Tibial nerve (tissue), 4 donors: ENCODE results near the gene BMP8A. TPM values are rescaled to one million over a fixed set of nuclear protein-coding genes. Genes with fewer than 3 reads are reported as not detected.

Experiments
- DNase-seq, 2 donors: peaks; one replicate each; pipeline ENCODE4 v3.0.0-alpha.2; 2019; ENCODE audit warnings: low spot score in 2 of 2
- H3K27ac ChIP-seq, 4 donors: fragments of 200-600 bp; sonication (generic) in 3 of 4; one replicate each; pipeline ENCODE4 v1.5.1; 2017 to 2019; ENCODE audit warnings: mild to moderate bottlenecking in 1 of 4
- H3K27me3 ChIP-seq, 2 donors: fragments of 200-600 bp; sonication (generic) in 1 of 2; one replicate each; pipeline versions ENCODE4 v1.5.1 to v1.6.0; 2017 to 2019
- H3K36me3 ChIP-seq, 3 donors: fragments of 200-600 bp; sonication (generic); one replicate each; pipeline ENCODE4 v1.5.1; 2018 to 2019
- H3K4me1 ChIP-seq, 4 donors: fragments of 200-600 bp; sonication (generic) in 3 of 4; one replicate each; pipeline ENCODE4 v1.5.1; 2017 to 2019
- H3K4me3 ChIP-seq, 4 donors: fragments of 200-600 bp; sonication (generic) in 3 of 4; one replicate each; pipeline ENCODE4 v1.5.1; 2017 to 2019; ENCODE audit warnings: mild to moderate bottlenecking in 1 of 4, moderate library complexity in 1 of 4
- H3K9me3 ChIP-seq, 4 donors: fragments of 200-600 bp; sonication (generic) in 3 of 4; one replicate each; pipeline ENCODE4 v1.5.1; 2017 to 2019
- EP300 ChIP-seq, 2 donors: sonication (generic); formaldehyde crosslinking; IDR thresholded peaks; one replicate each; pipeline ENCODE4 v1.6.1; 2017; ENCODE audit warnings: antibody characterized with exemption in 2 of 2, mild to moderate bottlenecking in 1 of 2
- POLR2A ChIP-seq, 2 donors: fragments of 450-650 bp; IDR thresholded peaks; one replicate each; pipeline ENCODE4 v1.6.1; 2017; ENCODE audit warnings: antibody characterized with exemption in 2 of 2, mild to moderate bottlenecking in 2 of 2, moderate library complexity in 2 of 2
- WGBS, 2 donors: methylation state at CpG; one replicate each; pipeline ENCODE4 v1.1.5; 2018; 5-methylcytosine and 5-hydroxymethylcytosine counted together
- total RNA-seq, 4 donors: library from RNA; depleted of rRNA; stranded (reverse); fragments of >200 nt; gene quantifications; one replicate each; pipeline ENCODE4 v1.1.0, GENCODE V29; 2016
- TF ChIP-seq, protein P1 (sequence below), 5 experiments: fragments of 200-600 bp in 3 of 5; fragments of 450-650 bp in 2 of 5; sonication (generic) in 3 of 5; IDR thresholded peaks; one replicate each; pipeline ENCODE4 v1.5.1; 2016 to 2019; ENCODE audit warnings: antibody characterized with exemption in 5 of 5, mild to moderate bottlenecking in 3 of 5, moderate library complexity in 2 of 5

Gene BMP8A
- total RNA-seq, 4 donors from 2014 or later = 2.7 to 9.6 (median 7.0) TPM

DNA sequence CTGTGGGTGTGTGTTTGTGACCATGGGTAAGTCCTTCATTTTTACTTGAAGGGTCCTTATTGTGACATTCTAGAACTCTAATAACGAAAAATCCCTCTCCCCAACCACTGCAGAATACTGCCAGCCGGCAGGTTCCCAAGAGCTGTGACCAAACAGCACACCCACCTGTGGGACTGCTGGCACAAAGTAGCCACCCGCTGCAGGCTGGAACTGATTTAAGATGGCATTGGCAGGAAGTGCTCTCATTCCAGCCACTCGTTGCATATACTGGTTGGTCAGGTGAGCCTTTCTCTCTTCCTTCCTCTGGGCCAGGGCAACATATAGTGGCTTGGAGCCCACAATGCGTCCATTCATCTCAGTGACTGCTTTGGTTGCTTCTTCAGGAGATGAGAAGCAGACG, 73.5 kb downstream of the BMP8A start:
- WGBS, 2 donors = 80 to 87% methylated on average over 6 of the region's 6 CpGs
- H3K36me3 ChIP-seq = peaks cover 10 to 100% (median 42%) of the 10 kb centered on the region in 3 donors
- H3K27me3 ChIP-seq = no peaks in the 10 kb centered on the region
- no peak overlapping the region for H3K27ac ChIP-seq
- no peak overlapping the region for H3K4me3 ChIP-seq
- H3K9me3 ChIP-seq = no peaks in the 10 kb centered on the region
- no peak for TF ChIP-seq POLR2A (IDR thresholded peaks at IDR 0.05)
- TF ChIP-seq, protein P1, sequence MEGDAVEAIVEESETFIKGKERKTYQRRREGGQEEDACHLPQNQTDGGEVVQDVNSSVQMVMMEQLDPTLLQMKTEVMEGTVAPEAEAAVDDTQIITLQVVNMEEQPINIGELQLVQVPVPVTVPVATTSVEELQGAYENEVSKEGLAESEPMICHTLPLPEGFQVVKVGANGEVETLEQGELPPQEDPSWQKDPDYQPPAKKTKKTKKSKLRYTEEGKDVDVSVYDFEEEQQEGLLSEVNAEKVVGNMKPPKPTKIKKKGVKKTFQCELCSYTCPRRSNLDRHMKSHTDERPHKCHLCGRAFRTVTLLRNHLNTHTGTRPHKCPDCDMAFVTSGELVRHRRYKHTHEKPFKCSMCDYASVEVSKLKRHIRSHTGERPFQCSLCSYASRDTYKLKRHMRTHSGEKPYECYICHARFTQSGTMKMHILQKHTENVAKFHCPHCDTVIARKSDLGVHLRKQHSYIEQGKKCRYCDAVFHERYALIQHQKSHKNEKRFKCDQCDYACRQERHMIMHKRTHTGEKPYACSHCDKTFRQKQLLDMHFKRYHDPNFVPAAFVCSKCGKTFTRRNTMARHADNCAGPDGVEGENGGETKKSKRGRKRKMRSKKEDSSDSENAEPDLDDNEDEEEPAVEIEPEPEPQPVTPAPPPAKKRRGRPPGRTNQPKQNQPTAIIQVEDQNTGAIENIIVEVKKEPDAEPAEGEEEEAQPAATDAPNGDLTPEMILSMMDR (IDR thresholded peaks at IDR 0.05) = no peak
- no peak for TF ChIP-seq EP300 (IDR thresholded peaks at IDR 0.05)
- H3K4me1 ChIP-seq = no peaks in the 10 kb centered on the region
- no peak for DNase-seq

DNA sequence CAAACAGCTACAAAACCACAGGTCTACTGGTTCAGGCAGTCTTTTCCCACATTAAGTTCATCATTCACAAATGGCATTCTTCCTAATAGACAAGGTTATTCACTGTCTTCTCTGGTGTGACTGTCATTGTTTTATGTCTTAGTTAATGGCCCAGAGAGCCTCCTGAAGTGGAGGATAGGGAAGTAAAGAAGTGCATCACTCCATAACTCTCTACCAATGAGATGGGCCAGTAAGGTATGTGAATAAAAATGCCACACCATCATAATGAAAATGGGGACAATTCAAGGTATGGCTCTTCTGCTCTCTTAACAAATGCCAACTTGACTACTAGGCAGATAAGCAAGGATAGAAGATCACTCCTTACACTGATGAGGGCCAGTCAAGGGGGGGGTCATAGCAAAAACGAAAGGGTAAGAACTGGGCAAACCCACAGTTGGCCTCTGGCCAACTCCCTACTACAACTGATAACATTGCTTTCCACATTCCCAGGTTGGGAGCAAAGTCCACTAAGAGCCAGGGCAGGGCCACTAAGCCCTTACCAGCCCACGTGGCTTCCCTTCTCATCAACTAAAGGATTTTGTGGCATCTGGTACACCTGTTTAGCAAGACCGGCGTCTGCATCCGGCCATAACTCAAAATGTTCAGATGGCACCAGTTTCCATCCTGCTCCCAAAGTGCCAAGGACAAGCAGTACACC, 75.2 kb downstream of the BMP8A start:
- TF ChIP-seq, protein P1 (IDR thresholded peaks at IDR 0.05) = no peak
- TF ChIP-seq POLR2A (IDR thresholded peaks at IDR 0.05) = no peak
- no peak for TF ChIP-seq EP300 (IDR thresholded peaks at IDR 0.05)
- Histone ChIP-seq H3K27ac (no peak overlapping the region), H3K36me3 (peaks cover 10 to 100% (median 54%) of the 10 kb centered on the region in 3 donors), H3K27me3 (no peaks in the 10 kb centered on the region), H3K4me1 (no peaks in the 10 kb centered on the region), H3K4me3 (no peak overlapping the region), H3K9me3 (no peaks in the 10 kb centered on the region)
- no peak for DNase-seq
- WGBS, 2 donors = 73 to 78% methylated on average over 5 of the region's 5 CpGs

DNA sequence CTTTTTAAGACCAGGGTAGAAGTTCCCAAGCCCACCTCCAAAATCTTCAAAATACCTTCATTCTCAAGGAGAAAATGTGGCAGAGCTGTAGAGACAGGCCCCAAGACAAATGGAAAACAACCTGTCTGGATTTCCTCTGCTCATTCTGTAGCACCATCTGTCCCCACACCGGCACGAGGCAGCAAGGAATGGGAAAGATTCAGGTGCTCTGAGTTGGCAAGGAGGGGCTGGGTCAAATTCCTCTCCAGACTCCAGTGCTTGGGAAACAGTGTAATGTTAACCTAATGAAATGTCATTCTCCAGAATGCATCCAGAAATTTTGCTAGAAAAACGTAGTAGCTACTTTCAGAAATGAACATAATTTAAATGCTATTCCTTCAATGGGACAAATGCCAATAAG, 75.9 kb downstream of the BMP8A start:
- Histone ChIP-seq H3K4me3 (no peak overlapping the region), H3K27ac (no peak overlapping the region), H3K4me1 (peaks cover 0 to 1% (median 0%) of the 10 kb centered on the region in 4 donors), H3K36me3 (peaks cover 10 to 100% (median 51%) of the 10 kb centered on the region in 3 donors), H3K9me3 (no peaks in the 10 kb centered on the region), H3K27me3 (no peaks in the 10 kb centered on the region)
- WGBS, 2 donors = 70 to 87% methylated on average over 3 of the region's 3 CpGs
- TF ChIP-seq POLR2A (IDR thresholded peaks at IDR 0.05) (no peak), EP300 (IDR thresholded peaks at IDR 0.05) (no peak)
- TF ChIP-seq, protein P1 (IDR thresholded peaks at IDR 0.05) = no peak
- no peak for DNase-seq

DNA sequence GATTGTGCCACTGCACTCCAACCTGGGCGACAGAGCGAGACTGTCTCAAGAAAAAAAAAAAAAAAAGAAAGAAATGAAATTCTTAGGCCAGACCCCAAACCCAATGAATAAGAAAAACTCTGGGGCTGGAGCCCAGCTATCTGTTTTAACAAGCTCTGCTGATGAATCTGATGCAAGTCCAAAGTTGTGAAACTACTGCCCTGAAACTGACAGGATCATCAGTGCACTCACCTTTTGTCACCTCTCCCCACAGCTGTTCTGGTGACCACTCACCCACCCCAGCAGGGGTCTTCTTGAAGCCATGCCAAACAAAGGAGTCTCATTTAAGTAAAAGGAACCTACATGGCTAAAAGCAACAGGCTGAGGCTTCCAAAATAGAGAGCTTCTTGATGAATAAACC, 76.8 kb downstream of the BMP8A start:
- DNase-seq = no peak
- Histone ChIP-seq H3K4me3 (no peak overlapping the region), H3K36me3 (peaks cover 10 to 99% (median 50%) of the 10 kb centered on the region in 3 donors), H3K27me3 (no peaks in the 10 kb centered on the region), H3K9me3 (no peaks in the 10 kb centered on the region), H3K4me1 (peaks cover 0 to 10% (median 2%) of the 10 kb centered on the region in 4 donors), H3K27ac (no peak overlapping the region)
- TF ChIP-seq POLR2A (IDR thresholded peaks at IDR 0.05) (no peak), EP300 (IDR thresholded peaks at IDR 0.05) (no peak)
- TF ChIP-seq, protein P1 (IDR thresholded peaks at IDR 0.05) = no peak
- 74 to 100% methylated on average over 2 of the region's 2 CpGs for WGBS, 2 donors

DNA sequence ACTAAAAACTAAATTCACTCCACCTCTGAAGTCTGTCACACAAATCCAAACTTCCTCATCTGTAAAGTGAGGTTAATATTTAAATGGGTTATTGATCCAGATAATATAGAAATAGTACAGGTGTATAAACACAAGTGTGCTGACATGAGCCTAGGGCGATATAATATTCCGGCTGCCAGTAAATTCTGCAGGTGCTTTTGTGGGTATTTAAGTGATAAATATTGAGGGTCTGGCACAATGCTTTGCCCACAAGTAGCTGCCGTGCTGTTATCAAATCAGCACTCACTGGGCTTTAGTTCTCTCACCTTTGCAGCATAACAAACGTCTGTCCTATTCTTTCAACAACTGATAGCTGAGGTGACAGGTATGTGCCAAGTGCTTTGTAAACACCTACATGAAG, 77.6 kb downstream of the BMP8A start:
- Histone ChIP-seq H3K36me3 (peaks cover 10 to 99% (median 45%) of the 10 kb centered on the region in 3 donors), H3K27me3 (no peaks in the 10 kb centered on the region), H3K4me3 (no peak overlapping the region), H3K9me3 (no peaks in the 10 kb centered on the region), H3K4me1 (peaks cover 0 to 19% (median 10%) of the 10 kb centered on the region in 4 donors), H3K27ac (no peak overlapping the region)
- TF ChIP-seq, protein P1 (IDR thresholded peaks at IDR 0.05) = no peak
- TF ChIP-seq EP300 (IDR thresholded peaks at IDR 0.05) (no peak), POLR2A (IDR thresholded peaks at IDR 0.05) (no peak)
- 74 to 83% methylated on average over 4 of the region's 4 CpGs for WGBS, 2 donors
- no peak for DNase-seq
